OCI-LY3 (cell line): ENCODE measurements around the gene SYNPO.

Source experiments
- H2AFZ ChIP-seq: fragments of 200-600, 300-600 bp; shearing (Covaris generic); 2 replicates; pipeline ENCODE4 v1.6.0; 2014; ENCODE audit warnings: antibody characterized with exemption, low read depth, low read length
- H3K27ac ChIP-seq: fragments of 200-600, 300-600 bp; sonication (generic); 2 replicates; pipeline ENCODE4 v1.5.1; 2014; ENCODE audit warnings: mild to moderate bottlenecking, low read length, moderate library complexity, mixed read lengths
- H3K27me3 ChIP-seq: fragments of 200-600, 300-600 bp; sonication (generic); 2 replicates; pipeline ENCODE4 v1.6.1; 2014; ENCODE audit warnings: low read depth, low read length, mixed read lengths
- H3K36me3 ChIP-seq: fragments of 200-600, 300-600 bp; sonication (generic); replicated peaks from 2 replicates; pipeline ENCODE3; 2014; ENCODE audit warnings: low read depth, low read length, mixed read lengths
- H3K4me1 ChIP-seq: fragments of 300-600, 200-600 bp; sonication (generic); 2 replicates; pipeline ENCODE4 v1.6.1; 2014; ENCODE audit warnings: low read length, mixed read lengths
- H3K4me2 ChIP-seq: fragments of 200-600, 300-600 bp; sonication (generic); 2 replicates; pipeline ENCODE4 v1.6.1; 2014; ENCODE audit warnings: low read length, mixed read lengths
- H3K4me3 ChIP-seq: fragments of 300-600, 200-600 bp; sonication (generic); 2 replicates; pipeline ENCODE4 v1.5.1; 2014; ENCODE audit warnings: antibody characterized with exemption, mild to moderate bottlenecking, low read length, moderate library complexity
- H3K79me2 ChIP-seq: fragments of 300-600, 200-600 bp; shearing (Covaris generic); 2 replicates; pipeline ENCODE4 v1.6.1; 2014; ENCODE audit warnings: mild to moderate bottlenecking, low read length, mixed read lengths
- H3K9ac ChIP-seq: fragments of 300-600, 200-600 bp; shearing (Covaris generic); 2 replicates; pipeline ENCODE4 v1.6.0; 2014; ENCODE audit warnings: mild to moderate bottlenecking, low read length, moderate library complexity
- H3K9me3 ChIP-seq: fragments of 200-600, 300-600 bp; shearing (Covaris generic); 2 replicates; pipeline ENCODE4 v1.6.1; 2014; ENCODE audit warnings: low read length, mixed read lengths; ENCODE audit not compliant: insufficient read depth
- H4K20me1 ChIP-seq: fragments of 200-600, 300-600 bp; sonication (generic); 2 replicates; pipeline ENCODE4 v1.6.1; 2016; ENCODE audit warnings: low read length, mixed read lengths; ENCODE audit not compliant: insufficient read depth
- CTCF ChIP-seq: fragments of 200-600, 300-600 bp; sonication (generic); IDR thresholded peaks from 2 replicates; pipeline ENCODE4 v1.5.1; 2014; ENCODE audit warnings: antibody characterized with exemption, low read length, low read depth
- EZH2phosphoT487 ChIP-seq: fragments of 200-600 bp; shearing (Covaris generic); IDR thresholded peaks from 2 replicates; pipeline ENCODE4 v1.6.1; 2018; ENCODE audit warnings: antibody characterized with exemption, mixed run types, low read depth

Gene SYNPO

GRCh38 chr5:150595466-150596031 is 44.9 kb upstream of the SYNPO start:
- Histone ChIP-seq H2AFZ (no peak overlapping the region), H3K4me1 (peaks cover 10% of the 10 kb centered on the region), H3K9me3 (no peaks in the 10 kb centered on the region), H3K4me2 (no peak overlapping the region), H3K36me3 (no peaks in the 10 kb centered on the region), H3K27me3 (no peaks in the 10 kb centered on the region), H3K79me2 (no peaks in the 10 kb centered on the region), H3K9ac (no peak overlapping the region), H3K4me3 (no peak overlapping the region), H4K20me1 (no peaks in the 10 kb centered on the region), H3K27ac (no peak overlapping the region)
- TF ChIP-seq CTCF (no peak), EZH2phosphoT487 (no peak)

- H3K4me3 ChIP-seq, result no peak overlapping the region
Measured at GRCh38 chr5:150596313-150596712, 44.1 kb upstream of the SYNPO start.

GRCh38 chr5:150596826-150597225 is 43.6 kb upstream of the SYNPO start:
- no peak overlapping the region for H3K9ac ChIP-seq
- H3K9me3 ChIP-seq, result no peaks in the 10 kb centered on the region
- no peaks in the 10 kb centered on the region for H3K79me2 ChIP-seq
- no peaks in the 10 kb centered on the region for H3K27me3 ChIP-seq
- no peaks in the 10 kb centered on the region for H3K36me3 ChIP-seq
- H3K4me3 ChIP-seq, result no peak overlapping the region
- H3K4me2 ChIP-seq, result no peak overlapping the region
- H3K4me1 ChIP-seq, result peaks cover 7% of the 10 kb centered on the region
- no peak for TF ChIP-seq EZH2phosphoT487
- TF ChIP-seq CTCF, result no peak
- no peak overlapping the region for H2AFZ ChIP-seq
- no peaks in the 10 kb centered on the region for H4K20me1 ChIP-seq
- no peak overlapping the region for H3K27ac ChIP-seq

More at GRCh38 chr5:150596313-150596712, 44.1 kb upstream of the SYNPO start:
- no peak overlapping the region for H3K4me2 ChIP-seq
- no peak overlapping the region for H3K27ac ChIP-seq
- no peaks in the 10 kb centered on the region for H3K36me3 ChIP-seq
- no peak overlapping the region for H2AFZ ChIP-seq
- no peaks in the 10 kb centered on the region for H4K20me1 ChIP-seq
- H3K27me3 ChIP-seq, result no peaks in the 10 kb centered on the region
- TF ChIP-seq CTCF, result no peak
- no peak for TF ChIP-seq EZH2phosphoT487
- H3K4me1 ChIP-seq, result peaks cover 7% of the 10 kb centered on the region
- H3K79me2 ChIP-seq, result no peaks in the 10 kb centered on the region
- no peaks in the 10 kb centered on the region for H3K9me3 ChIP-seq
- no peak overlapping the region for H3K9ac ChIP-seq

- peaks cover 7% of the 10 kb centered on the region for H3K4me1 ChIP-seq
- H3K4me3 ChIP-seq, result no peak overlapping the region
- H3K27ac ChIP-seq, result no peak overlapping the region
- H3K9ac ChIP-seq, result no peak overlapping the region
- TF ChIP-seq EZH2phosphoT487, result no peak
- no peak for TF ChIP-seq CTCF
- no peak overlapping the region for H2AFZ ChIP-seq
- H4K20me1 ChIP-seq, result no peaks in the 10 kb centered on the region
- H3K36me3 ChIP-seq, result no peaks in the 10 kb centered on the region
- H3K9me3 ChIP-seq, result no peaks in the 10 kb centered on the region
- no peaks in the 10 kb centered on the region for H3K27me3 ChIP-seq
- H3K4me2 ChIP-seq, result no peak overlapping the region
- no peaks in the 10 kb centered on the region for H3K79me2 ChIP-seq
Measured at GRCh38 chr5:150598006-150598405, 42.5 kb upstream of the SYNPO start.
